GM18858 (cell line): Measurements from ENCODE around the gene KCNJ3.
"Not testable (repeated sequence)": the region's sequence is repeated elsewhere in the genome, so short reads cannot be mapped to it uniquely, and the experiment has no call there.

Source experiments
- ATAC-seq: cut with Tn5 transposase; IDR thresholded peaks from one replicate; pipeline ENCODE4 v1.9.1; 2021; ENCODE audit not compliant: unreplicated experiment

The KCNJ3 gene

DNA sequence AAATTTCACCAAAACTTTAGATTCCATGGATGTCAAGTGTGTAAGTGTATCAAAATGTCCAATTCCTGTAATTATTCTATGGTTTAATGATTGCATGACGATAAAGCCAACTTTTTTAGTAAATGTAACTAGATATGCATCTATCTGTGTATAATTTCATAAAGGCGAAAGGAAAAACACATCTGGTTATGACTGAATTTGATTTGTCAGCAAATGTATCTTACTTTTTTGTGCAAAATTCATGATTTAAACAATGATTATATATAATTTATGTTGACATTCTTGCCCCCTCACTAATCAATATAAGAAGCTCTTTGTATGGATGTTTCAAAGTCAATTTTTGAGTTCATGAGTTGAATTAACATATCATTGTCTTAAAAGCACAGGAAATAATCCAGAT, 138.5 kb downstream of the KCNJ3 start:
- no peak for ATAC-seq

DNA sequence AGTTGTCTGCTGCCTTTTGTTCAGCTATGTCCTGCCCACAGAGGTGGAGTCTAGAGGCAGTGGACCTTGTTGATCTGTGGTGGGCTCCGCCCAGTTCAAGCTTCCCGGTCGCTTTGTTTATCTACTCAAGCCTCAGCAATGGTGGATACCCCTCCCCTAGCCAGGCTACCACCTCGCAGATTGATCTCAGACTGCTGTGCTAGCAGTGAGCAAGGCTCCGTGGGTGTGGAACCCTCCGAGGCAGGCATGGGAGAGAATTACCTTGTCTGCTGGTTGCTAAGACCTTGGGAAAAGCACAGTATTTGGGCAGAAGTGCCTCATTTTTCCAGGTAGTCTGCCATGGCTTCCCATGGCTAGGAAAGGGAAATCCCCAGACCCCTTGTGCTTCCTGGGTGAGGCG, 146.0 kb downstream of the KCNJ3 start:
- no peak for ATAC-seq

DNA sequence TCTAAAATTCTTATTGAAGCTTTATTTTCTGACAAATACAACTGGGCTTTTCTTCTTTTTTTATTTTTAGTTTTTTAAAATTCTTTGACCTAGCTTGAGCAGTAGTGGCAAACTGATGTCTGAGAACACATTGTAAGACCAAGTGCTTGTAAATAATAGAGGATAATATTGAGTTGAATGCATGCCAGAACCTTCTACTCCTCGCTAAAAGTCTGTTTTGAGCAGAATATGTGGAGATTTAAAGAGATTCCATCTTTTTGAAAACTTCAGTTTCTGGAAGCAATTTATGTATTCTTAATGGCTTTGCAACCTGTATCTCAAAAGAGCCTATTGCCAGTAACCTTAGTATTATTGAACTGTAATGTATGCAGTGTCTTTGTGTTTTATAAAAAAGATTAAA, 148.3 kb downstream of the KCNJ3 start:
- no peak for ATAC-seq

DNA sequence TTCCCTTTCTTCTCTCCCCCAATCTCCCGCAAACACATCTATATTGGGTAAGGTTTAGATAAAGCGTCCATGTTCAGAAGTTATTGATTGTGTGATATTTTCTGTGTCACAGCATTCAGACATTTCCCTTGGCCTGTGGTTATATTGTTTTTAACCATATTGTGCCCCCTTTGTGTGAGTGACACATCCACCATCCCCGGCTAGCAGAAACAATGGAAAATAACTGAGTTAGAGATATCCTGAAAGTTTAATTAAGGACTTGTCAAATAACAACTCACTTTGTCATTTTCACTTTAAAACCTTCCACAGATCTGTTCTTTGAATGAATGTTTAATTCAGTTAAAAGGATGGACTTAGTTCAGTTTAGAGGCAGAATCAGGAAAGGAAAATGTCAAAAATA, 151.0 kb downstream of the KCNJ3 start:
- ATAC-seq: no peak

DNA sequence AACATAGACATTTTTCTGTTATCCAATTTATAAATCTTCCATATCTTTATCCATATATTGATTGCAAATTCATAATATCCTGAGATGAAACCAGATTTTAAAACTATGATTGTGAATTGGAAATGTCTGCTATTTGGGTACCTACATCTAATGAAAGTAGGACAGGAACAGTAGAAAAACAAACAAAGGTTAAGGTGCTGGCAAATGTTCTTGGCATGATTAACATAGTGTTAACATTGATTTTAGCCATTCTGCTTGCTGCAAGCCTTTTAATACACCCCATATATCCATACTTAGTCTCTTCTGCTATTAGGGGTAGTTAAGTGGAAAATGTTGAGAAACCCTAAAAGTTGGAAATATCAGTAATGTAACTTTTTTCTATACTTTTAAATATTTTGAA, 152.0 kb downstream of the KCNJ3 start:
- no peak for ATAC-seq

DNA sequence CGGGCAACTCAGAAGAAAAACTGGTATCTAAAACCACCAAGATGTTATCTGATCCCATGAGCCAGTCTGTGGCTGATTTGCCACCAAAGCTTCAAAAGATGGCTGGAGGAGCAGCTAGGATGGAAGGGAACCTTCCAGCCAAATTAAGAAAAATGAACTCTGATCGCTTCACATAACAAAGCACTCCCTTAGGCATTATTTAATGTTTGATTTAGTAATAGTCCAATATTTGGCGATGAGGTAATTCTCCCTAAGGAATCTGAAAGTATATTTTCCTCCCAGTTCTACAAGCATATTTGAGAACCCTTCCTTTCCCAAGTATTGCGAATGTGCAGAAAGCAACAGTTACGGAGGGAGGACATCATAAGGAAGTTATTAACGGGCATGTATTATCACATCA, 156.6 kb downstream of the KCNJ3 start:
- ATAC-seq: no peak

DNA sequence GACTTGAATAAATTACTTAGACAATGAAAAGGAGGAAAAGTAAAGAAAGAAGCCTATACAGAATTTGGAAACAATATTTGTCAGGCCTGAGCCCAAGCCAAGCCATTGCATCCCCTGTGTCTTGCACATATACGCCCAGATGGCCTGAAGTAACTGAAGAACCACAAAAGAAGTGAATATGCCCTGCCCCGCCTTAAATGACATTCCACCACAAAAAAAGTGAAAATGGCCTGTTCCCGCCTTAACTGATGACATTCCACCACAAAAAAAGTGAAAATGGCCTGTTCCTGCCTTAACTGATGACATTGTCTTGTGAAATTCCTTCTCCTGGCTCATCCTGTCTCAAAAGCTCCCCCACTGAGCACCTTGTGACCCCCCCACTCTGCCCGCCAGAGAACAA, 168.7 kb downstream of the KCNJ3 start:
- not testable (repeated sequence) for ATAC-seq

DNA sequence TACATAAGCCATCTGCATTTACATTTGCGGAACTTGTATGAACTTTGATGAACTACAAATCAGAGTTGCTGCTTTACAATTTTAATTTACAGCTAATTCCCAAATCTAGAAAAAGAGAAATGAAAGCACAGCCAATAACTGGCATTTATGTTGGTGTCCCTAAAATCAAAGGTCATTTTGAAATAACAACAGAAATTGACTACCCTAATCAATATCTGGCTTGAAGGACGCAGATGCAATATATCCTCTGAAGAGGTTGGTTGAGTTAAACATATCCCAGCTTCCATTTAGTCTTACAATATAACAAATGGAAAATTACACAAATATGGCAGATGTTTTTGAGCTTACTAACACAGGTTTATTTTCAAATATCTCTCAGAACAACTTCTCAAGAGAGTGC, 177.5 kb downstream of the KCNJ3 start:
- ATAC-seq: no peak

DNA sequence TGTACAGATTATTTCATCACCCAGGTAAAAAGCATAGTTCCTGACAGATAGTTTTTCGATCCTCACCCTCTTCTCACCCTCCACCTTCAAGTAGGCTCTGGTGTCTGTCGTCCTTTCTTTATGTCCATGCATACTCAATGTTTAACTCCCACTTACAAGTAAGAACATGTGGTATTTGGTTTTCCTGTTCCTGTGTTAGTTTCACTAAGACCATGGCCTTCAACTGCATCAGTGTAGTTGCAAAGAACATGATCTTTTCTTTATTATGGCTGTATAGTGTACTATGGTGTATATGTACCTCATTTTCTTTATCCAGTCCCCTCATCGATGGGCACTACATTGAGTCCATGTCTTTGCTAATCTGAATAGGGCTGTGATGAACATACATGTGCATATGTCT, 184.2 kb downstream of the KCNJ3 start:
- no peak for ATAC-seq

DNA sequence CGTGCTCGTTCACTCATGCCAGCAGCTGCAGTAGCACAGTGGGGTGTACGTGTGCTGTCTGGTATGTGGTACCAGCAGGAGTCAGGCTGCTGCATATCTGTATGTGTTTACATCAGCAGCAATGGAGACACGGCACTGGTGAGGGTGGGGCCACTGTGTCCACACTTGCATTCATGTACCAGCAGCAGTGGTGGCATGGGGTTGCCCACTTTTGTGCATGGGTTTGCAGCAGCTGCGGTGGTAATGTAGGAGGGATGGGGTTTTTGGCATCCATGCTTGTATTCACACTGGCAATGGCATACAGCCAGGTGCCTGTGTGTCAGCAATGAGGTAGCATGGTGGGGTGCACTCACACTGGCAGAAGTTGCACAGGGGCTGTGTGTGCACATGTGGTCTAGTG, 187.8 kb downstream of the KCNJ3 start:
- no peak for ATAC-seq

DNA sequence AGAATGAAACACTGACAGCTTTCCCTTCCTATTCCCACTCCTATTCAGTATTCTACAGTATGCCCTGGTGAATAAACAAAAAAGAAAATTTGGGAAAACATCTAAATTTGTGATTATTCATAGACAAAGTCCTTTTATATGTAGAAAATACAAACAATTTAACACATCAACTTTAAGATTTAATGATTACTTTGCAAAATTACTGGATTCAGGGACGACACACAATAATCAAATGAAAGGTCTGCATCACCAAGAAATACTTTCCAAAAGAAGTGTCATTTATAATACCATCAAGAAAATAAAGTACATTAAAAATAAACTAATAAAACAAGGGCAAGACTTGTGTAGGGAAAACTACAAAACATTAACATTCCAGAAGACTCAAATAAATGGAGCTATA, 199.8 kb downstream of the KCNJ3 start:
- no peak for ATAC-seq

DNA sequence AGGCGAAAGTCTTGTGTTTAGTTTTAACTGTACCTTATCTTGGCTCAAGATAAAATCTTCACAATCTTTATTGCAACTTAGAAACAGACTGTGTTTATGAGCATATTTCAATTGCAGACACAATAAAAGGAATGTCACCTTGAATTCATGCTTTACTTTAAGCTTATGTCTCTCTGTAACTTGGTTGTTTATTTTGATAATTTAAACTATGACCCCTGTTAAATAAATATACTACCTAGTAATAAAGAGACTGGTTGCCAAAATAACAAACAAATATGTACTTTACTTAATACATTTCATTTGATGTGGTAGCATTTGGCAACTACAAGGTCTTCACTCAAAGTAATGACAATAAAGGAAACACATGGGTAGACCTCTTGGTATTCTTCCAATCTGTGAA, 202.6 kb downstream of the KCNJ3 start:
- no peak for ATAC-seq
